ENCODE data around the gene ESPNL.

DNA sequence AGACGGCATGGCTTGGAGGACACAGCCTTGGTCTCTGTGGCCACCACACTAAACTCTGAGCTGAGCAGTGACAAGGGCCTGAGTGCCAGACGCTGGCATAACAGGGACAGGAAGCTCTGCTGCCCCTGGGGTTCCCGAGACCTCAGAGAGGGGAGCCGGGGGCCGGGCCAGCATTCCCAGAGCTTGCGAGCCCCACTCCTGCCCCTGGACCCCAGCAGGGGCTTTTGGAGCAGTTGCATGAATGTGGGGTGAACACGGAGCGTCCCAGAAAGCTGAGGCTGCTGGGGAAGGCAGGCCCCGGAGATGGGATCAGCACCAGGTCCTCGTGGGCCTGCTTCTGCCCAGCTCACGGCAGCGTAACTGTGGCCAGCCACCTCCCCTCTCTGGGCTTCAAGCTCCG, 51.1 kb downstream of the ESPNL start:
- TF ChIP-seq, protein P1, sequence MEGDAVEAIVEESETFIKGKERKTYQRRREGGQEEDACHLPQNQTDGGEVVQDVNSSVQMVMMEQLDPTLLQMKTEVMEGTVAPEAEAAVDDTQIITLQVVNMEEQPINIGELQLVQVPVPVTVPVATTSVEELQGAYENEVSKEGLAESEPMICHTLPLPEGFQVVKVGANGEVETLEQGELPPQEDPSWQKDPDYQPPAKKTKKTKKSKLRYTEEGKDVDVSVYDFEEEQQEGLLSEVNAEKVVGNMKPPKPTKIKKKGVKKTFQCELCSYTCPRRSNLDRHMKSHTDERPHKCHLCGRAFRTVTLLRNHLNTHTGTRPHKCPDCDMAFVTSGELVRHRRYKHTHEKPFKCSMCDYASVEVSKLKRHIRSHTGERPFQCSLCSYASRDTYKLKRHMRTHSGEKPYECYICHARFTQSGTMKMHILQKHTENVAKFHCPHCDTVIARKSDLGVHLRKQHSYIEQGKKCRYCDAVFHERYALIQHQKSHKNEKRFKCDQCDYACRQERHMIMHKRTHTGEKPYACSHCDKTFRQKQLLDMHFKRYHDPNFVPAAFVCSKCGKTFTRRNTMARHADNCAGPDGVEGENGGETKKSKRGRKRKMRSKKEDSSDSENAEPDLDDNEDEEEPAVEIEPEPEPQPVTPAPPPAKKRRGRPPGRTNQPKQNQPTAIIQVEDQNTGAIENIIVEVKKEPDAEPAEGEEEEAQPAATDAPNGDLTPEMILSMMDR (IDR thresholded peaks at IDR 0.05): no peak
- TF ChIP-seq POLR2A (IDR thresholded peaks at IDR 0.05): no peak
